ENCODE data around the gene MASP2. TPM values are rescaled to one million over a fixed set of nuclear protein-coding genes. Genes with fewer than 3 reads are reported as not detected.

Gene MASP2
- total and polyA plus RNA-seq, 9 of the 15 experiments (the other 6 are each of a cell fraction or from before 2014, with no cell fraction given), result 0.01 to 0.23 (median 0.06) TPM; not detected in 3

DNA sequence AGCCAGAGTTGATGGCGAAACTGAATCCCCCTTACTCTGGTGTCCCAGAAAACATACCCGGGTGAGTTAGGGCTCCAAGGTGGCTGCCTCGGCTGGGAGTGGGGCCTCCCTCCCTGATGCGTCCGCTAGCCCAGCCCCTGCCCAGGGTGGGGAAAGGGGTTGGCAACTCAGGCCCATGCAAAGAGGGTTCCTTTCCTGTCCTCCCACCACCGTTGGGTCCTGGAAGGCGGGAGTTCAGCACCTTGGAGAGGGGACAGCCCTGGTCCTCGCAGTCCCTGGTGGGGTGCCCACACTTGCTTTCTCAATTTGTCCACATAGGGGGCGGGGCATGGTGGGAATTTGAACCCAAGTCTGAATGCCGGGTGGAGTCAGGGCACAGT lies 6.7 kb upstream of the MASP2 start (continued):
- TF ChIP-seq ARID4B (CRISPR knock-in tag; IDR thresholded peaks at IDR 0.05) (peak; percentile 48; the same call in 1 of the 2 replicates), NFXL1 (CRISPR knock-in tag; IDR thresholded peaks at IDR 0.05) (no peak), CREM (IDR thresholded peaks at IDR 0.05; ENCODE audit: low read depth) (0 out of 2 replicates have a peak, but pooled peaks have one; percentile 3), CBFB (CRISPR knock-in tag; IDR thresholded peaks at IDR 0.05) (0 out of 2 replicates have a peak, but pooled peaks have one; percentile 34), POLR2AphosphoS2 (IDR thresholded peaks at IDR 0.05; ENCODE audit: low read length) (peak; percentile 19; the same call in 1 of the 2 replicates), POLR2G (IDR thresholded peaks at IDR 0.05; ENCODE audit: low read depth, low read length) (peak; percentile 29; the same call in 1 of the 2 replicates), XRCC5 (IDR thresholded peaks at IDR 0.05; ENCODE audit: low read depth, low read length) (0 out of 2 replicates have a peak, but pooled peaks have one; percentile 75), FOXM1 (IDR thresholded peaks at IDR 0.05; ENCODE audit: low read depth) (no peak), FOXM1 (CRISPR knock-in tag; IDR thresholded peaks at IDR 0.05; ENCODE audit: low read depth) (0 out of 2 replicates have a peak, but pooled peaks have one; percentile 73), ZNF232 (CRISPR knock-in tag; IDR thresholded peaks at IDR 0.05) (0 out of 2 replicates have a peak, but pooled peaks have one; percentile 40), RCOR1 (IDR thresholded peaks at IDR 0.05; ENCODE audit: borderline replicate concordance in 1 of 2, low read depth in 2 of 2, low read length in 2 of 2) (peak in 1 of 2 experiments; percentile 58; a peak in 1 of 4 replicates), KLF13 (tag; IDR thresholded peaks at IDR 0.05; ENCODE audit: borderline replicate concordance, low read depth) (0 out of 2 replicates have a peak, but pooled peaks have one; percentile 37), POLR2AphosphoS5 (IDR thresholded peaks at IDR 0.05; ENCODE audit: control insufficient read depth, insufficient read depth, low read depth, low read length) (peak; percentile 32; the same call in 1 of the 2 replicates), FOSL1 (tag; conservative IDR thresholded peaks at IDR 0.05) (no peak), SAFB (IDR thresholded peaks at IDR 0.05; ENCODE audit: borderline replicate concordance, low read depth, low read length) (peak; percentile 49; the same call in 1 of the 2 replicates)
- TF ChIP-seq, protein P1, sequence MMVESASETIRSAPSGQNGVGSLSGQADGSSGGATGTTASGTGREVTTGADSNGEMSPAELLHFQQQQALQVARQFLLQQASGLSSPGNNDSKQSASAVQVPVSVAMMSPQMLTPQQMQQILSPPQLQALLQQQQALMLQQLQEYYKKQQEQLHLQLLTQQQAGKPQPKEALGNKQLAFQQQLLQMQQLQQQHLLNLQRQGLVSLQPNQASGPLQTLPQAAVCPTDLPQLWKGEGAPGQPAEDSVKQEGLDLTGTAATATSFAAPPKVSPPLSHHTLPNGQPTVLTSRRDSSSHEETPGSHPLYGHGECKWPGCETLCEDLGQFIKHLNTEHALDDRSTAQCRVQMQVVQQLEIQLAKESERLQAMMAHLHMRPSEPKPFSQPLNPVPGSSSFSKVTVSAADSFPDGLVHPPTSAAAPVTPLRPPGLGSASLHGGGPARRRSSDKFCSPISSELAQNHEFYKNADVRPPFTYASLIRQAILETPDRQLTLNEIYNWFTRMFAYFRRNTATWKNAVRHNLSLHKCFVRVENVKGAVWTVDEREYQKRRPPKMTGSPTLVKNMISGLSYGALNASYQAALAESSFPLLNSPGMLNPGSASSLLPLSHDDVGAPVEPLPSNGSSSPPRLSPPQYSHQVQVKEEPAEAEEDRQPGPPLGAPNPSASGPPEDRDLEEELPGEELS (CRISPR knock-in tag; IDR thresholded peaks at IDR 0.05; ENCODE audit: borderline replicate concordance), result peak; percentile 68; the same call in 1 of the 2 replicates
- TF ChIP-seq, protein P2, sequence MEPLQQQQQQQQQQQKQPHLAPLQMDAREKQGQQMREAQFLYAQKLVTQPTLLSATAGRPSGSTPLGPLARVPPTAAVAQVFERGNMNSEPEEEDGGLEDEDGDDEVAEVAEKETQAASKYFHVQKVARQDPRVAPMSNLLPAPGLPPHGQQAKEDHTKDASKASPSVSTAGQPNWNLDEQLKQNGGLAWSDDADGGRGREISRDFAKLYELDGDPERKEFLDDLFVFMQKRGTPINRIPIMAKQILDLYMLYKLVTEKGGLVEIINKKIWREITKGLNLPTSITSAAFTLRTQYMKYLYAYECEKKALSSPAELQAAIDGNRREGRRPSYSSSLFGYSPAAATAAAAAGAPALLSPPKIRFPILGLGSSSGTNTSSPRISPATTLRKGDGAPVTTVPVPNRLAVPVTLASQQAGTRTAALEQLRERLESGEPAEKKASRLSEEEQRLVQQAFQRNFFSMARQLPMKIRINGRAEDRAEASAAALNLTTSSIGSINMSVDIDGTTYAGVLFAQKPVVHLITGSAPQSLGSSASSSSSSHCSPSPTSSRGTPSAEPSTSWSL (CRISPR knock-in tag; IDR thresholded peaks at IDR 0.05; ENCODE audit: borderline replicate concordance), result no peak
